GM21390 (cell line): ENCODE results near the gene ADCY5.

Source experiments
- ATAC-seq: cut with Tn5 transposase; IDR thresholded peaks from one replicate; pipeline ENCODE4 v1.9.1; 2021; ENCODE audit not compliant: unreplicated experiment

ADCY5 gene

DNA sequence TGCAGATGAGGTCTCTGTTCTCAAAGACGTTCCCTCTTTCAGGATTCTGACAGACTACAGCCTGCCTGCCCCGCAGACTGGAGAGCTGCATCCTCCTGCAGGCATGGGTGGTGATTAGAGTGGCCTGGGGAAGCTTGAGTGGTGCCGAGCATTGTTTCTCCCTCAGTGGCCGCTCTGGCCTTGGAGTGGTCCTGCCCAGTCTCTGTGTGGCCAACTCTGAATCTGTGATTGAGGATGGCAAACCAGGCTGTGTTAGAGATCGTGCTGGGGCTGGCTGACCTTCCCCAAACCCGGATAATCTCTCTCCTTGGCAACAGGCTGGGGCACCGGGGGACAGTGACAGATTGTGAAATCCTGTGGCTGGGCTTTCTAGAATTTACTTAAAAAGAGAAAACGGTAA is 11.0 kb upstream of the ADCY5 start:
- no peak for ATAC-seq

- no peak for ATAC-seq
These were observed 9.4 kb upstream of the ADCY5 start for GRCh38 chr3:123458255-123458654.

DNA sequence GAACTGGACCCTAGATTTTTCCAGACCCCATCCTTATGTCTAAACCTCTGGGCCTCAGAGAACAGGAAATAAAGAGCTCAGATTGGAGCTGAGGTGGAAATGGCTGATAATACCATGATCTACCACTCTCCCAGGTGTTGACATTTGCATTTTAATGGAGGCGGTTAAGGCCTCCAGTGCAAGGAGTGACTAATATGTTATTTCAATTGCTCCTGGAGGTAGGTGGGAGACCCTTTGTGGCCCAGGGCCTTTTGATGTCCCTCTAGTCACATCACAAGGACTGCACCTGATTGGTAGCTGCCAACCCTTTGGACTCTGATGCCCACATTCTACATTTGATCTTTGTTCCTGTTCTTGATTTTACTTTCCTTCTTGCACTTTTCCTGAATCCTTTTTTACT is 9.0 kb upstream of the ADCY5 start:
- ATAC-seq: no peak

DNA sequence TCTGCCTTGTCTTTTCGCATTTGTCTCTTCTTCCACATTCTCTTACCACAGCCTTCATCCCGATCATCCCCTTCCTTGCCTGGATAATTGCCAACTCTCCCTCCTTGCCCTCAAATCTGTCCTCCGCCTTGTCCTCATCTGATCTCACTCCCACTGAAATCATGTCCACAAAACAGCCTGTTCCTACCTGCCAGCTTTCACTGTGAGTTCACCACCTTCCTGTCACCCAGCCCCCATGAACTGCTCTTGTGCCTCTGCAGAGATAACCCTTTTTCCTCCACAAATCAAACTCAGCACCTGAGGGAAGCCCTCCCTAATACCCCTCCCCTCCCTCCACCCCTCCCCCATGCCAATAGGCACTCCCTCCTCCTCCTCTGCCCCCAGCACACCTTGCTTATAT is 4.8 kb upstream of the ADCY5 start:
- no peak for ATAC-seq

- no peak for ATAC-seq
These were observed 2.3 kb upstream of the ADCY5 start for GRCh38 chr3:123451186-123451585.

DNA sequence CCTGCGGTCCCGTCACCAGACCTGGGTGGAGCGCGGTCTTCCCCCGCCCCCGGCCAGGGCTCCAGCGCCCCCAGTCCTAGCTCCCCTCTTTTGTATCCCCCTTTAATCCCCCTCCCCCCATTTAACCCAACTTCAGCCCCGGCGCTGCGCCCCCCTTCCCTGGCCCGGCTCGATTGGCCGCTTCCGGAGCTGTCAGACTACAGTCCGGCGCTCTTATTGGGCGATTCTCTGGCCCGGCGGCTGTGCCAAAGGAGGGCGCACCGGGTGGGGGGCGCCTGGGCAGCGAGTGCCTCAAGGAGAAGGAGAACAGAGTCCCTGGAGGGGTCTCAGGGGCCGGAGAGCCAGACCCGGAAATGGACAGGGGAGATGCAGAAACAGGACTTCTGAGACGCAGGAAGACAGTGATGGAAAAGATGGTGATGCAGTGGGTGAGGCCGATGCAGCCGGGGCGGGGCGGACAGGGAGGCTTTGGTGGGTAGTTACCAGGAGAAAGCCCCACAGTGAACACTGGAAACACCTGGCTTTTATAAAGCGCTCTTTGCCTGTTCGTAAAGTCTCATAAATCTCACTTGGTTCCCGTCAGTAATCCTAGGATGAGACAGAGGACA is 1.2 kb upstream of the ADCY5 start:
- ATAC-seq: no peak

DNA sequence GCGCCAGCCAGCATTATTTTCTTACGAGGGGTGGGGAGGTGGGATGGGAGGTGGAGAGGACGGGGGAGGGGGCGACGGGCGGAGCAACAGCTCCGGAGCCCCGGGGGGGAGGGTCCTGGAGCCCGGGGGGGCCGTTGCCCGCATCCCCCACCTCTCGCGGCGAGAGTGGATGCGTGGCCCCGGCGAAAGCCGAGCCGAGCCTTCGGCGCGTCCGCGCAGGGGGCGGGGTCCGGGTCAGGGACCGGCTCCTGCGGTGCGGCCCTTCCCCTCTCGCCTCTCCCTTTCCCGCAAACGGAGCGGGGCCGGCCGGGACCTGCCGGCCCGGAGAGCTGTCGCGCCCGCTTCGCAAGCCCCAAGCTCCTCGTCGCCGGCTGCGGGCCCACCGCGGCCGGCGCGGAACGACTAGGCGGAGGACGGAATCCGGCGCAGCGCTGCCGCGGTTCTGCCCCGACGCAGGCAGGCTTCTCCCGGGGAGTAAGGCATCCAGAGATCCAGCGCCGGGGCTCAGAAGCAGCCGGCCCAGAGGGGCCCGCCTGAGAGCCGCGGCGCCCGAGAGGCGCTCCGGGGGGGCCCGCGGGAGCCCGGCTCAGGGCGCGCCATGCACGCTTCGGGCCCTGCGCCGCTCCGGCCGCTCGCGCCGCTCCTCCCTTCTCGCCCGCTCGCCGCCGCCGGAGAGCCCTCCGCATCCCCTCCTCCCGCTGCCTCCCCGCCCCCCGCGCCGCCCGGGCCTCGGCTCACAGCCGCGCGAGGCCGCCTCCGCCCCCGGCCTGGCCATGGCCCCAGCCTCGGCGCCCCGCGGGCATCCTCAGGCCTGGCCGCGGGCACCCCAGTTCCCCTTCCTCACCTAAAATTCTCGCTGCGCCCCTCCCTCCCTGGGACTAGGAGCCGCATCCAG is 459 bp upstream of the ADCY5 start:
- no peak for ATAC-seq

- no peak for ATAC-seq
These were observed 957 bp downstream of the ADCY5 start for GRCh38 chr3:123447749-123448517.

DNA sequence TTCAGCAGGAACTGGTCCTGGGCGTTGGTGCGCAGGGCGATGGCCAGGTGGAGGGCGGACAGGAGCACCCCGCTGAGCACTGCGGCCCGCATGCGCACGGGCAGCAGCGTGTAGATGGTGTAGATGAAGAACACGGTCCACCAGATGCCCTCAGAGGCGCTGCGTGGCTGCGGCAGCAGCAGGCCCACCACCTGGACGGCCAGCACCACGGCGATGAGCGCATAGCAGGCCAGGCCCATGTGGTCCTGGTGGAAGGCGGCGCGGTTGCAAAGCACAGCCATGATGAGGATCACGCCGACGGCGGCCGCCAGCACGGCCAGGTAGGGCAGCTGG is 1.5 kb downstream of the ADCY5 start:
- no peak for ATAC-seq

- ATAC-seq: no peak
These were observed 2.2 kb downstream of the ADCY5 start for GRCh38 chr3:123446610-123447109.

DNA sequence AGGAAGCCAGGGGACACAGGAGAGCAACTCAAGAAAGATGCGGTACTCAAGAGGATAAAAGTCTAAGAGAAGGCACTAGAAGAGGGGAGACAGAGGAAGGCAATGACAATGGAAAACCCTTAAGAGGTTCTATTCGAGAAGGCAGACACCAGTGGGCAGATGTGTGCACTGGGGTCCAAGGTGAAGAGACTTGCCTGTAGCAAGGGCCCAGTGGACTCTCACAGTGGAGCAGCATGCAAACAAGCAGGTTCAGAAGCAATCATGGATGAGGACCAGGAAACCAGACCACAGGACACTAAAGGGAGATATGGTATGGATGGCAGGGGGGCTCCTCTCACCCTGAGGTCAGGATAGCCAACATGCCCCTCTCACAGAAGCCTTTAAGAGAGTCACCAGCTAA is 2.7 kb downstream of the ADCY5 start:
- no peak for ATAC-seq

DNA sequence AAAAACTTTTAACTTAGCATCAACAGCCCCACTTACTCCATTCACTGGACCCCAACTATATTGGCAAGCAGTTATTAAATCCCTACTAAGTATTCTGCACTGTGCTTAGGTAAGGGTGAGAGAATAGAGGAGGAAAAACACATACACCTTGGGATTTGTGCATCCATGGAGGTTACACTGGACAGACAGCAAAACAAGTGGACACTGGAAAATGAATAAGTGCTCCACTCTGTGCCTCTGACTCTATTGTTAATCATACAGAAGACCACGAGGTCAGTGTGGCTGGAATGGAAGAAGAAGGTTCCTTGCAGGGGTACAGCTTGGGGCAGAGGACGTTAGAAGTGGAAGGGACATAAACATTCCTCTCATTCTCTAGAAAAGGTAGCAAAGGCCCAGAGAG is 3.2 kb downstream of the ADCY5 start:
- no peak for ATAC-seq

GRCh38 chr3:123444744-123445143 is 4.1 kb downstream of the ADCY5 start:
- no peak for ATAC-seq

DNA sequence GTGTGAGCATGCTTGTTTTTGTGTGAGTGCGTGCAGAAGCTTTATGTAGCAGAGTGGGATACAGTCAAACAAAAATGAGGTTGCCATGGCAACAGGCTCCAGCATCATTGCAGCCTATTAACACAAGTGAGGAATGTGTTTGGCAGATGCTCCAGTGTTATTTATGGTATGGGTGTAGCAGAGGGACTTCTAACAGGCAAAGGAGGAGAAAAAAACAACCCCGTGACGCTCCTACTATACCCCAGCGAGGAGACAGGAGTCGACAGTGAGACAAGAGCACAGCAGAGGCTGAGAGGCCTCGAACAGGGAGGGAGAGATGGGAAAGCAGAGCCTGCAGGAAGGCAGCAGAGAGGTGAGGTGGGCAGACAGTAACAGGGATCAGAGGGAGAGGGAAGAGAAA is 4.9 kb downstream of the ADCY5 start:
- ATAC-seq: no peak

DNA sequence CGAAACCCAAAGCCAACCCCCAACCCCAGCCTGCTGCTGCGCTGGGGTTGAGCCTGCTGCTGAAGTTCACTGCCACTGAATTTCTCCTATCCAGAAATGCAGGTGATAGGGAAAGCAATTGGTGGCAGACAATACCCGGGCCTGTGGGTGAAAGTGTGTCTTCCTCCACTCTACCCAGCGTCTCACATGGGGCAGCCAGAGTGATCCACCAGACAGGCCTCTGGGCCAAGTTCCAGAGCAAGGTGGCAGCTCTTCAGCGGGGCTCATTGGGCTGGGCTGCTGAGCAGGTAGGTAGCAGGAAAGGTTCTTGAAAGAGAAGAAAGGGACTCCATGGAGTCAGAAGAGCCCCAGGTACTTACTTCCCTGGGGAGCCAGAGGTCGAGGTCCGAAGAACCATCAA is 6.0 kb downstream of the ADCY5 start:
- no peak for ATAC-seq

DNA sequence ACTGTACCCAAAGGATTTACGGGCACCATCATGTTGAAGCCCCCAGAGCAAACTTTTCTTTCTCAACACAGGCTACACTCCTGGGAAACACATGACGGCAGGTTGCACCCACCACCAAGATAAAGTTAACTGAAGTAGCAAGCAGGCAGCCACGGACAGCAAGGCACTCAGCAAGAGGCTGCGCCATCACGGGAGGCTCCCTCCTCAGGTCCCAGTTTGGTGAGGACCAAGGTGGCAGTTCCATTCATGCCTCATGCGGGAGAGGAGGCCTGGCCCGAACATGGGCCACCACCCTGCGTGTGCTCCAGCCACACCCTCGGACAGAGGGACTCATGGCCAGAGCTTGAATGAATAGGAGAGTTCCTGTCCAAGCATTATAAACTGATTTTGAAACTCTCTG is 6.8 kb downstream of the ADCY5 start:
- ATAC-seq: no peak

DNA sequence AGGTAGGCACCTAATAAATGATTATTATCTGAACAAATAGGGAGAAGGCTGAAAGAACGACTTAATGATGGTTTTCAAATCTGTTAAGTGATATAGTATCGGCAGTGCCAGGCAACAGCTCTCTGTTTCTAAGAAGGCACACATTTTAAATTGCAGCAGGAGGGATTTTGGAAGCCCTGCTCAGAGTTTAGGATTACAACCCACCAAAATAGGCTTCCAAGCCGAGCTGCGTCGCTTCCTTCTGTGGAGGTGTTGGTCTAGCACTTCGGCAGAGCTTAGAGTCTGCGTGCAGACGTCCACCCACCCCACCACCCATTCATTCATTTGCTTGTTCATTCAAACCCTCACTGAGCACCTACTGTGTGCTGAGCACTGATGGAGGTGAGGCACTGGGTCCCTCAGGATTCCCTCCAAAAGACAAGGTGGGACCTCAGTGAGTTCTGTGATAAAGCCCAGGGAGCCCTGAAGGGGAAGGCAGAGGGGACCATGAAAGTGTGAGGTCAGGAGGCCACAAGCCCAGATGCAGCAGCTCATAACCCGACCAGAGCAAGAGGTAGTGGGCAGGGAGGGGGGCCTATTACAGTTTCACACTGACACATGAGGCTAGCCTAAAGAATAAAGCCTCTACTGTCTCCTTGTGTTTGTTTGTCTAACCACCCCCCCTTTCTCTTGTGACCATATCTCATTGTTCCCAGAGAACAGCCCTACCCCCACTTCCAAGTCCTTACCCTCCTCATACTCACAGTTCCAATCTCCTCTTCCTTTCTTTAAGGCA is 8.9 kb downstream of the ADCY5 start:
- ATAC-seq: no peak

- no peak for ATAC-seq
These were observed 15.9 kb downstream of the ADCY5 start for GRCh38 chr3:123432832-123433523.

DNA sequence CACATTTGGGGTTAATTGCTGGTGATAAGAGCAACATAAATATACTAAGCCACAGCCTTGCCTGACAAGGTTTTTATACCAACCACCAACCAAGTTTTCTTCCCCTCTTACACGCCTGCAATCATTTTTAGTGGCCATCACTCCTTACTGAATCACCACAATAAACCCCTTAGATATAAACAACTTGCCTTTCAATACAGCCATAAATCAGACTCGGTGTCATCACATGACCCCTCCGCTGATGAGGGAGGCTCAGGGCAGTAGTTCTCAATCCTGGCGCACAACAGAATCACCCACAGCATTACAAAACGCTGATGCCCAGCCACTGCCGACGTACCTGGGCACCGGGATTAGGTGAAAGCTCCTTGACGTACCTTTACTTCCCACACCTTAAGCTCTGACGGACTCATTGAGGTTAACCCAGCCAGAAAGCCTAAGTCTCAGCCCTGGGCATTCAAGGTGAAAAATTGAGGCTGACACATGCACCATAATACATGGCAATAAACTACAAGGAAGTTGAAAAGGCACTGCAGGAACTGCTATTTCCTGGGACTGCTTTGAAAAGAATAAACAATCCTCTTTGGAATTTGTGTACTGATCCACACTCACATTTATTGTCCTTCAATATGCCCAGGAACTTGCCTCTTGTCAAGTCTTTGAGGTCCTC is 17.1 kb downstream of the ADCY5 start:
- ATAC-seq: no peak
